ENCODE data around the gene TCF12. TPM values are rescaled to one million over a fixed set of nuclear protein-coding genes. Genes with fewer than 3 reads are reported as not detected.

TCF12 gene
- total and polyA plus RNA-seq, 2 of the 8 experiments (the other 6 are each of a cell fraction or from before 2014, with no cell fraction given), result 85.8 to 101 TPM

DNA sequence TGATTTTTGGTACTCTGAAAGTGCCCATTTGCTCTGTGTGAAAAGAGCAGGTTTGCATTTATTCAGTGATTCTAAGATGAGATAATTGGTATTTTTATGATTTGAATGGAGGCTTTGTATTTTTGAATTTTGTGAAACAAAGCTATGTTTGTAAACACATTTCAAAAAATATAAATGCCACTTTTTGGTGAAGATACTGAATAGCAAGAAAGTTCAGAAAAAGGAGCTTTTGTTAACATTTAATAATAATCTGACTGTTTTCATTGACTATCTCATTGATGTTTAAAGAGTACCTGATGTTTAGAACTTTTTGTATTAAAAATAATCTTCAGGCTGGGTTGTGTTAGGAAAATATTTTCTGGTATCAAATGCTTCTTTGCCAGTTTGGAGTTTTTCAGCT is 23.7 kb downstream of the TCF12 start (continued):
- TF ChIP-seq NRF1 (IDR thresholded peaks at IDR 0.05; ENCODE audit: low read depth, low read length) (no peak), JUN (IDR thresholded peaks at IDR 0.05; ENCODE audit: low read depth, low read length) (no peak)
